Epithelial cell of esophagus (primary cell): Measurements from ENCODE around the gene OR8B8.

ENCODE experiments used
- DNase-seq: peaks from one replicate; pipeline ENCODE4 v3.0.0; 2010; ENCODE audit warnings: low read depth
- H3K4me3 ChIP-seq: 2 replicates; pipeline ENCODE4 v1.5.1; 2011; ENCODE audit warnings: mild to moderate bottlenecking, low read length, control low read depth
- TF ChIP-seq, protein P1 (sequence below): IDR thresholded peaks from 2 replicates; pipeline ENCODE4 v1.5.1; 2011; ENCODE audit warnings: low read depth, mild to moderate bottlenecking, low read length, control low read depth, inconsistent platforms; ENCODE audit not compliant: insufficient read depth; ENCODE audit errors: missing control alignments

Gene OR8B8

DNA sequence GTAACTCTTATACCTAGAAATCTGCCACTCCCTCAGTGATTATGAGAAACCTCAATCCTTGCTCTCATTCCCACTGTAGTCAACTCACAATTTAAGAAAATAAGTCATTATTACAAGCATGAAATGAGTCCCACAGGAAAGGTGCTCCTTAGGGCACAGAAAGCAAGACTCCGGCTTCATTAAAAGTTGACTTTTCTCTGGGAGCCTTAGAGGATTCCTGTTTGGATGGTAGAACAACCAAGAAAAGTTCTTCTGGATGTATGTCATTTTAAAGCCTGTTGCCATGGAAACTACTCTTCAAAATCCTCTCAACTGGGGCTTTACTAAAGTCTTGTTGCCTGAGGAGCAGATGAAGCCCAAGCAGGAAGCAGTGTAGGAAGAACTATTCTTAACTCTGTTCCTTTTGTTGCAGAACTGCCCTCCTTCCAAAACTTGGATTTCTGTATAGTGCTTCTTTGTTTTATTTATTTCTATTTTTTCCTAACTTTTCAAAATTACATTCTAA is at the start of gene OR8B8:
Gene OR8B8, minus strand, starts transcription at position 51 of the 505 bp plus-strand sequence. CDS start 4,611 bp downstream, outside the sequence.
- TF ChIP-seq, protein P1, sequence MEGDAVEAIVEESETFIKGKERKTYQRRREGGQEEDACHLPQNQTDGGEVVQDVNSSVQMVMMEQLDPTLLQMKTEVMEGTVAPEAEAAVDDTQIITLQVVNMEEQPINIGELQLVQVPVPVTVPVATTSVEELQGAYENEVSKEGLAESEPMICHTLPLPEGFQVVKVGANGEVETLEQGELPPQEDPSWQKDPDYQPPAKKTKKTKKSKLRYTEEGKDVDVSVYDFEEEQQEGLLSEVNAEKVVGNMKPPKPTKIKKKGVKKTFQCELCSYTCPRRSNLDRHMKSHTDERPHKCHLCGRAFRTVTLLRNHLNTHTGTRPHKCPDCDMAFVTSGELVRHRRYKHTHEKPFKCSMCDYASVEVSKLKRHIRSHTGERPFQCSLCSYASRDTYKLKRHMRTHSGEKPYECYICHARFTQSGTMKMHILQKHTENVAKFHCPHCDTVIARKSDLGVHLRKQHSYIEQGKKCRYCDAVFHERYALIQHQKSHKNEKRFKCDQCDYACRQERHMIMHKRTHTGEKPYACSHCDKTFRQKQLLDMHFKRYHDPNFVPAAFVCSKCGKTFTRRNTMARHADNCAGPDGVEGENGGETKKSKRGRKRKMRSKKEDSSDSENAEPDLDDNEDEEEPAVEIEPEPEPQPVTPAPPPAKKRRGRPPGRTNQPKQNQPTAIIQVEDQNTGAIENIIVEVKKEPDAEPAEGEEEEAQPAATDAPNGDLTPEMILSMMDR = no peak
- no peak for DNase-seq
- no peak within 1 kb of the TSS for H3K4me3 ChIP-seq

DNA sequence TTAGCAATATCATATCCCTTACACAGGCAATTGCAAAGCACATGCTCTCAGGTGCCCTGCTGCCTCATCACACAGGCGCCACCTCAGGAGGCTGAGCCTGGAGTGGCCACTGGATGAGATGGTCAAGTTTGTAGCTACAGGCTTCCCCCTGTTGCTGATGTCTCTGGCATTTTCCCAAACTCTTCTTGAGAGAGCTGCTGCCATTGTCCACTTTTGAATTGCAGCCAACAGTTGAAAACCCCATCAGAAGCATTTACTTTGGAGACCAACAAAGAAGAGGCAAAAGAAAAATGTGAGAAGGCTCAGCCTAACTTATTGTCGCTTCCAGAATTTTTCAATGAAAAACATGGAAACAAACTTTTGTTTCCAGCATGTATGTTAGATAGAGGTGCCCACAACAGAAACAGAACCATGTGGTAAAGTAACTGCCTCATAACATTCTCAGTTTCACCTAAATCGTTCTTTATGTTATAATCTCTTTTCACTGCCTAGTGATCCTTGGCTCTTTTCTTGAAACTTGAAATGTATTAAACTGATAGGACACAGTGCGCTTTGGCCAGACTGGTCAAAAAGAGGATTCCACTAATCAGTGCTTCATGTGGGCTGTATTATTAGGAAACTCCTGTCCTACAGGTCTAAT is 47.6 kb upstream of the OR8B8 start:
- H3K4me3 ChIP-seq = no peak overlapping the region
- DNase-seq = no peak
- TF ChIP-seq, protein P1 = no peak

DNA sequence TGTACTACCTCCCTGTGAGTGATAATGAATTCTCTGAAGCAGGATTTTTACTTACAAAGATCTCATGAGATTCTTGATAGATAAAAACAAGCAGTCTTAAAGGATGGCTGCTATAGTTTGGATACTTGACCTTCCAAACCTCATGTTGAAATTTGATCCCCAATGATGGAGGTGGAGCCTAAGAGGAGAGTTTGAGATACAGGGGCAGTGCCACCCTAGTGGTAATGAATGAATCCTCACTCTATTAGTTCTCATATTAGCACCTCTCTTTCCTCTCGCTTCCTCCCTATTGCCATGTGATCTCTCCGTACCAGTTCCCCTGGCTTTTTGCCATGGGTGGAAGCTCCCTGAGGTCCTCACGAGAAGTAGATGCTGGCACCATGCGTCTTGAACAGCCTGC is 37.9 kb upstream of the OR8B8 start:
- TF ChIP-seq, protein P1 = no peak
- H3K4me3 ChIP-seq = no peak overlapping the region

GRCh38 chr11:124482362-124483147 is 37.1 kb upstream of the OR8B8 start:
- TF ChIP-seq, protein P1 = no peak
- H3K4me3 ChIP-seq = no peak overlapping the region
- peak; percentile 75 for DNase-seq

More for the DNA sequence above, 37.9 kb upstream of the OR8B8 start:
- DNase-seq = no peak

DNA sequence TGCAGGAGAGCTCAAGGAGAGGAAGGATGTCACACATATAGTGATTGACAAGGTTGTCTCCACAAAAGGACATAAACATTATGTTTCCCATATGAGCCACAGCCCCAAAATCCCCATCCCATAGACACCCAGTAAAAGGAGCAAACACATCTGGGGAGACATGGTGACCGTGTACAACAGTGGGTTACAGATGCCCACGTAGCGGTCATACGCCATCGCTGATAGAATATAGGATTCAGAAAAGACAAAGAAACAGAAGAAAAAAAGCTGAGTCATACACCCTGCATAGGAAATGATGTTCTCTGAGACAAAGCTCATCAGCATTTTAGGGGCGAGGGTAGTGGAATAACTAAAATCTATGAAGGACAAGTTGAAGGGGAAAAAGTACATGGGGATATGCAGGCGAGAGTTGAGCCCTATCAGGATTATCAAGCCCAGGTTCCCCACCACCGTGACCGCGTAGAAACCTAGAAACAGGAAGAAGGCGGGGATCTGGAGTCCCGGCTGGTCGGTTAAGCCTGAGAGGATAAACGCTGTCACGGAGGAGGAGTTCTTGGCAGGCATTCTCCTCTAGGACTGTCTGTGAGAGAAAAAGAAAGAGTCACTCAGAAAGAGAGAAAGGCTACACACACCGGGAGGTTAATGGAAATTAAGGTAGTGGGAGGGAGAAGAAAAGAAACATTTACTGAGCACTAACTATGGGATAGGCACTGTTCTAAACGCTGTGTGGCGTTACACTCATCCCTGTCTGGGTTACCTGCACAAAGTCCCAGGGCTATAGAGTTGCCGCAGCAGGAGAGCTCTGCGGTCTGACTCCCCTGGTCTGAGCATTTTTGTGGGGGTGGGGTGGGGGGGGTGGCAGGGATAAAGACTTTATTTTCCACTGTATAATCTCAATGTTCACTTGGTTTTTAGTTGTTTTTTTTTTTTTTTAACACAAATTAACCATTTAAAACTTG is 36.1 kb upstream of the OR8B8 start:
- peak overlapping the region; percentile 18 for H3K4me3 ChIP-seq
- TF ChIP-seq, protein P1 = no peak
- DNase-seq = peak; percentile 51

- H3K4me3 ChIP-seq = no peak overlapping the region
- no peak for DNase-seq
- TF ChIP-seq, protein P1 = no peak
Measured at GRCh38 chr11:124479561-124479960, 34.1 kb upstream of the OR8B8 start.
